ENCODE measurements around the gene EPG5.

The EPG5 gene

DNA sequence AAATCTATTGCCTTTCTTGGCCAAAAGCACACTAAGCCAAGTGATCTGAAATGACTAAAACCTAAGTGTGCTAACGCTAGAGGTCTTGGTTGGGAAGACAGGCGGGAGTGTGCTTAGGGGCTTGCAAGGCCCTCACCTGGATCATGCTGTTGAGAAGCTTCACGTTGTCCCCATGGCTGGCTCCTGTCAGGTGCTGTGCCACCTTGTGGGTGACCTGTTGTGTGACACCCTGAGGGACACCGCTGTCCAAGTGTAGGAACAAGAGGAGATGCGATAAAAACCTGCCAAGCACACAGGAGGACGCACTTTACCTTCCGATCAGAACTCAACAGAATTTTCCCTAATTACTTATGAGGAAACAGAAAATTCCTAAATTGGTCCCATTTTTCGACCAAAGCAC, 50.8 kb downstream of the EPG5 start:
- no peak for DNase-seq

GRCh38 chr18:45913276-45913675, 53.9 kb downstream of the EPG5 start:
- no peak for DNase-seq

- peak; percentile 56 for DNase-seq
These were observed 56.6 kb downstream of the EPG5 start for GRCh38 chr18:45910405-45911023.

GRCh38 chr18:45901654-45902210, 65.4 kb downstream of the EPG5 start:
- DNase-seq, result no peak

- no peak for DNase-seq
These were observed 66.5 kb downstream of the EPG5 start for GRCh38 chr18:45900623-45901022.

GRCh38 chr18:45896991-45897390, 70.1 kb downstream of the EPG5 start:
- DNase-seq, result no peak

DNA sequence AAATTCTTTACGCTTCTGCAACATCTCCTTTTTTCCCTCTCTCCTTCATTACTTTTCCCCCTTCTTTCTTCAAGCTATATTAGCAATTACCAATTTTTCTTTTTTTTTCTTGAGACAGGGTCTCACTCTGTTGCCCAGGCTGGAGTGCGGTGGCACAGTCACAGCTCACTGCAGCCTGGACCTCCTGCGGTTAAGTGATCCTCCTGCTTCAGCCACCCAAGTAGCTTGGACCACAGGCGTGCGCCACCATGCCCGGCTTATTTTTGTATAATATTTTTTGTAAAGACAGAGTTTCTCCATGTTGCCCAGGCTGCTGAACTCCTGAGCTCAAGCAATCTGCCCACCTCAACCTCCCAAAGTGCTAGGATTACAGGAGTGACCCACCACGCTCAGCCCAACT, 70.7 kb downstream of the EPG5 start:
- no peak for DNase-seq

DNA sequence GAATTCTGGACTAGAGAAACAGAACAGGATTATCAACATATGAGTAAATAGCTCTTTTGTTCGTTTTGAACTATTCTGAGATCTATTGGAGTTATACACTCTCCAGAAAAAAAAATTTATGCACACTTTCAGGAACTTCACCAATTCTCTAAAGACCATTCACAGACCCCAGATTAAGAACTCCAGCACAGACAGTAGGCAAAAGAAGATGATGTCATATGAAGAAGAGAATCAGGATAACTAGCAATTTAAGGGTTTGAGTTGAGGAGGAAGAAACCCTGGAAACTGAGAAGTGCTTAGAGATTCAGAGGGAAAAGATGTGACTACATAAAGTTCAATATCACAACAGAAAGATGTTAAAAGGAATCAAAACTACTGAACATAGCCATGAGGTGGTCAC, 71.8 kb downstream of the EPG5 start:
- no peak for DNase-seq

DNA sequence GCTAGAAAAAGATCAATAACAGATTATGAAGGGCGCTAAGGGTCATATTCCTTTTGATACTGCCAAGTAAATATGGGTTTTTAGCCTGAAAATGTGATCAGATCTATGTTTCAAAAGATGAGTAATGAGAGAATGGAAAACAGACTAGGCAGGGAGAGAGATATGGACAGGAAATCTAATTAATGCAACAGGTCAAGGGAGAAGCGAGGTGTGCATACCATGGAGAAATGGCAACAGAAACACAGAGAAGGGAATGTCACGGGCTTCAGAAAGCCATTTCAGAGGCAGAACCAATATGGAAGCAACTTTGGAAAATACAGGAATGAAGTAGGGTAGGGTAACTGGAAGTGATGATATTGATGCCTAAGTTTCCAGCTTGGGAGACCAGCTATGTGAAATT, 72.3 kb downstream of the EPG5 start:
- DNase-seq, result no peak

DNA sequence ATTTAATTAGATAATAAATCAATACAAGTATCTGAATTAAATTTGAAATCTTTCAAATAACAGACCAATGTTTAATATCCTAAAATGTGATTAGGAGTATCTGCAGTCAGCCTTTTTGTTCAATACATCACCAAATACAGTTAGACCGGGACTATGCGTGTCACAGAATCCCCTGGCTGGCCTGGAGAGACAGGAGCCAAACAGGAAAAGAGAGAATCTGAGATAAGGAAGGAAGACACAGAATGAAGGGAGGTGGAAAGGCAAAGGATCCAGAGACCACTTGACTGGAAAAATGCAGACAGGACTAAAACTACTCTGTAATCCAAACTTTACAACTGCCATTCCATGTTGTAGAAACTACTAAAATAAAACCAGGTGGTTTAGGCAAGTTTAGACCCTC, 75.3 kb downstream of the EPG5 start:
- no peak for DNase-seq

DNA sequence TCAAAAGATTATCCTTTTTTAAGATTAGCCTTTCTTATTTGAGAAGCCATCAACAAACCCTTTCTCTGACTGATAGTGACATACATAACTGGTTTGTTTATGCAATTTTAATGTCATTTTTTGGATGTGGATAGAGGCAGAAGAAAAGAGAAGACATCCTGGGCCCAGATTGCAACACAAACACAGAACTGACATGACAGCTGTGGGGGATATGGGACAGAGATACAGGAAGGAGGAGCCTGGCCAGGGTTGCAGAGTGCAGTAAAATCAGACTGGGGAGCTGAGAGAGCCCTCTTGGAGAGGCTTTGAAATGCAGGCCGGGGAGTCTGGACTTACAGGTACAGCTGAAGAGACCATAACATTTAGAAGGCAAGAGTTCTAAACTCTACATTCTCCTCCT, 76.5 kb downstream of the EPG5 start:
- DNase-seq, result no peak

GRCh38 chr18:45889419-45890064, 77.6 kb downstream of the EPG5 start:
- DNase-seq, result no peak

DNA sequence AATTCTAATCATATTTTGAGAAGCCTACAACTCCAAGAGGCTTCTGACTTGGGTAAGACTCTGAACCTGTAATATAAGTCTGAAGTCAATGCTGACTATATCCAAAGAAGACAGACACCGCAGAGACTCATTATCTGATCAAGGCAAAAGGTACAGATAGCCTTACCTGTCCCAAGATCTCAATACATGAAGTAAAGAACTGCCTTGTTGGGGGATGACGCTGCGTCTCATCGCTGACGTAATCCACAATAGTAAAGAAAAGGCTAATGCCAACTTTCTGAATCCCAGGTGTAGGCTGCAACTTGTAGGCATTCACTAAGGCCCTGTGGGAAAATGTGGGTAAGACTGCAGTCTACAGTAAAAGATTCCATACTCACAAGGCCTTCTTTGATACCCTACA, 79.5 kb downstream of the EPG5 start:
- DNase-seq, result no peak

DNA sequence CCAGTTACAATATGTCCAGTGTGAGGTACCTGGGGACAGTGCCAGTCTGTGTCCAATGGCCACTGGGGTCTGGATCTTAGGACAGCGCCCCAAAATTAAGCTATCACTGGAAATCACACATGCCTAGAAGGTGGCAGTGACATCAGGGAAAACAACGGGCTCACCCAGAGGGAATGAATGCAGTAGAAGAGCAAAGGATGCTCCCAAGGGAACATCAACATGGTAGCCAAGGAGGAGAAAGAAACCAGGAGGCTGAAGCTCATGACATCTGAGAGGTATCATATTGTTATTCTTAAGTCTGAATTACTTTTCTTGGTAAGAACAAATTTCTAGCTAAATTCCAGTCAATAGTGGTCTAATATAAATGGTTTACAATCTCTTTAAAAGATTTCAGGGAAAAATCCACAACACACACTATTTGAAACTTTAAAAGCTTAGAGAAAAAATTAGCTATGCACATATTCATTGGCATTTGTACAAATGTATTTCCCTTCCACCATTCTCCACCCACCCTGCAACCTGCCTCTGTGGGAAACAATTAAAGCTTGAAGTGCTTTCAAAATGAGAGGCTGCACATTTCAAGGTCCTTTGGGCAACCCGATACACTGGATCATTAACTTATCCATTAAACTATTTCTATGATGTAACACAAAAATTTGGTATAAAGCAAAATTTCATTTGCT, 86.1 kb downstream of the EPG5 start:
- no peak for DNase-seq

DNA sequence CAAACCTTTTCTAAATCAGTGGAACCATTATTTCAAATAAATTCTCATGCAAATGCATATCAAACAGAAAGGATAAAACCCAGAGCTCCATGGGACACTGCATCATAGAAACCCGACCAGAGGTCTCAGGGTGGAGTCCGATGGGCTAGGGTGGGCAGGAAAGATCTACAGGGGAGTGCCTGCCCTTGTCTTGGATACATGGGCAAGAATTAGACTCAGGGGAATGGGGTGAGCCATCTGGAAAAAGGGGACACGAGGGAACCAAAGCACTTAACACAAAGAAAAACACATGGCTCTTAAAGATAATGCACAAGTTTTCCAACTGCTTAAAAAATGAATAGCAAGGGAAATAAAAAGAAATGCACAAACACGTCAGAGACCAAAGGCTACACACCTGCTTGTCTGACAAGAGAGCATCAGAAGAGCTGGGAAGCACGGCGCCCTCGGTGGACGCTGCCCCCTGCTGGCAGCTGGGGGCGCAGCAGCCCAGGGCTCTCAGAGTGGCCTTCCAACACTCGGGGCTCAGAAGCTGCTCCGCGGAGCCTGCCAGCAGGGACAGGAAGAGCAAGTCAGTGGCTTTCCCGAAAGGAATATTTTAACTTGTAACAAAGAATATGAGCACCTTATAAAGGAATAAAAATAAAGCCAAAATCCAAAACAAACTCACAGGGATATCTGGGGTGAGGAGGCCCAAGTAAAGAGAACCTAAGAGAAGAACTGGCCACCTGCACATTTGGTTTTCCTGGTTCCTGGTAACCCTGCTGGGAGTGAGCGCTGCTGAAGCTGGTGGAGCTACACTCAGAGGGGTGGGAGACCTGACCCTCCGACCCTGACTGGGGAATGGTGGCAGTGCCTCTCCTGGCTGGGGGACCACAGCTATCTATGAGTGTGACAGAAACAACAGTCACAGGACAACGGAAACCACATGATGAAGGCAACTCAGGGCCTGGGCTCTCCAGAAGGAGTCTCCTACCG, 87.2 kb downstream of the EPG5 start:
- DNase-seq, result peak; percentile 84

- DNase-seq, result no peak
These were observed 89.7 kb downstream of the EPG5 start for GRCh38 chr18:45877403-45877802.

DNA sequence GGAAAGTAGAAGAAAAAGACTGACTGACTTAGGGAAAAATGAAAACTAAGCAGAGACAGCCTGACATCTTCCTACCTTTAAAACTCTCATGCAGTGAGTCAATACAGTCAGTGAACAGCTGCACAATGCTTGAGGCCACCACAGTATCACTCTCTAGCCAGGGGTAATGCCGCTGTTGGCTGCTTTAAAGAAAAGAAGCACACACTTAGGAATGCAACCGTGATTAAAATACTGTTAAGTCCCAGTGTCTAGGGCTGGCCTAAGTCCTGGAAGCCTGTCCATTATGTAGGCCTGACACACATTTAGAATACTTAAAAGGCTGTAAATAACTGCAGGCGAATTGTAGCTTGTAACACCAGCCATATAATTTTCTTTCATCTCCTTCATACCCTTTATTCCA, 91.0 kb downstream of the EPG5 start:
- DNase-seq, result no peak

DNA sequence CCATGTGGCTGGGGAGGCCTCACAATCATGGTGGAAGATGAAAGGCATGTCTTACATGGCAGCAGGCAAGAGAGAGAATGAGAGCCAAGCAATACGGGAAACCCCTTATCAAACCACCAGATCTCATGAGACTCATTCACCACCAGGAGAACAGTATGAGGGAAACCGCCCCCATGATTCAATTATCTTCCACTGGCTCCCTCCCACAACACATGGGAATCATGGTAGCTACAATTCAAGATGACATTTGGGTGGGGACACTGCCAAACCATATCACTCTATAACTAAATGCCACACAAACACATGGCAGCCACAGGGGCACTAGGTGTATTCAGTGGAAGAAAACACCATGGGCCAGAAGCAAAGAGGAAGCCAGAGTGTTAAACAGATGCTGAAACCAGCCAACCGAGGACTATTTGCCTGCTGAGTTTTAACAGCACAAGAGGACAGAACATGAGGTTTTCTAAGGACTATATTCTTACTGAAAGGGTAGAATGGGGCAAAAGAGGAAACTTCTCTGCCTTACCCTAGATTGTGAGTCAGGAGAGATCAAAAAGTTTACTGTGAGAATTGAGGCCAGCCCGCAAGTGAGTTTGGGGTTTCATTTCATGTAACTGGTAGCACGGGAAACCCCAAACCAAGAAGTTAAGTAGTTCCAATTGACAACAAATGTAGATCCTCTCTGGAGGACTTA, 92.5 kb downstream of the EPG5 start:
- no peak for DNase-seq

DNA sequence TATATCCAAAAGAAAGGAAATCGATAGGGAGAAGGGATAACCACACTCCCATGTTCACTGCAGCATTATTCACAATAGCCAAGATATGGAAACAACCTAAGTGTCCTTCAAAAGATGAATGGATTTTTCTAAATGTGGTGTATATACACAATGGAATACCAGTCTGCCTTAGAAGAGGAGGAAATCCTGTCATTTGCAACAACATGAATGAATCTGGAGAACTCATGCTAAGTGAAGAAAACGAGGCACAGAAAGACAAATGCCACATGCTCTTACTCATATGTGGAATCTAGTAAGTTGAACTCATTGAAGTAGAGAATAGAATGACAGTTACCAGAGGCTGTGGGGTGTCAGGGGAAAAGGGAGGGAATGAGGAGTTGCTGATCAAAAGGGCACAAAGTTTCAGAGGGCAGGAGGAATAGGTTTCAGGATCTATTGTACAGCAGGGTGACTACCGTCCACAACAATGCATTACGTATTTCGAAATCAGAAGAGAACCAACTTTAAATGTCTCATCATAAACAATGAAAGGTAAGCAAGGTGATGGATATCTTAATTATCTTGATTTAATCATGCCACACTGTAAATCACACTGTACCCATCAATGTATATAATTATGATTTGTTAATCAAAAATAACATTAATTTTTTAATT, 95.6 kb downstream of the EPG5 start:
- DNase-seq, result no peak

DNA sequence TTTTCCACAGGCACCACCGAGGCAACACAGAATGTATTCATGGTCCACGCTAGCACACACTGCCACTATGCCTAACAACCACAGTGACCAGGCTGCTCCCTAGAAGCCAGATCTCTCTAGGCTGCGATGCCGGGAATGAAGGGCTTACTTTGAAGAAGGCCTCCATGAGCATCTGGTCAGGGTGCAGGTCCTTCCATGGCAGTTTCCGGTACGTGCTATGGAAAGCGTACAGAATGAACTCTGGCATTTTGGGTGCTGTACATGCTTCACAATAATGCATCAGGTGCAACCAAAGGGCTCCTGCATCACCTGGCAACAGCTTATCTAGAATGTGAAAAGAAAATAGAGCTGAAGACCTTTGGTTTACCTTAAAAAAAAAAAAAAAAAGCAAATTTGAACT, 96.7 kb downstream of the EPG5 start:
- no peak for DNase-seq

- DNase-seq, result no peak
These were observed 101.7 kb downstream of the EPG5 start for GRCh38 chr18:45865466-45865865.

- DNase-seq, result no peak
These were observed 103.0 kb downstream of the EPG5 start for GRCh38 chr18:45864081-45864480.

All from right forelimb (tissue), 1 donor.